ENCODE data around the gene TEDDM1.

Gene TEDDM1

DNA sequence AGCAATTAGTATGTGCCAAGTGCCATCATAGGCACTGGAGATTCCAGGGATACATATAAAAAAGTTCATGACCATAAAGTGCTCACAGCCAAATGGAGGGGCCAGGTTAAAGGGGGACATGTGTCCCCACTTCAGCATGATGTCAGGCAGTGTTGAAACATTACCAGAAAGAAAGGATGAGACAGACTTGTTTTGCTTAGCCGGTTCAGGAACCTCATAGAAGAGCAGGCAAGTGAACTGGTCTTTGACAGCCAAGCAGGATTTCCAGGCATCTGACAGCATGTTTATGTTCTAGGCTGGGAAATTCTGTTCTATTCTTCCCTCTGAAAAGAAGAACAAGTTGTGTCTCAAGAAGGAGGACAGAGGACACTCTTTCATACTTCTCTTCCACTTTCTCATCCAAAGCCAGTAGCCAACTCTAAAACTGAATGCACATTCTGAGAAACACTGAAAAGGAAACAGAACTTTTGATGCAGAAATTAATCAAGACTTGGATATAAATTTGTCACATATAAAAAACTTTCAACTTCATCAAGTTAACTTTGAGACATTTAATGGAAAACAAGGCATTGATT, 48.6 kb downstream of the TEDDM1 start:
- H3K4me3 ChIP-seq (ENCODE audit: low read length) = no peak overlapping the region
- H3K27me3 ChIP-seq (ENCODE audit: insufficient read depth, low read length) = no peaks in the 10 kb centered on the region
- H3K9me3 ChIP-seq (ENCODE audit: insufficient read depth, low read depth, low read length) = no peaks in the 10 kb centered on the region
- H3K36me3 ChIP-seq (ENCODE audit: insufficient read depth, low read length) = no peaks in the 10 kb centered on the region
- WGBS = 93% methylated on average over 1 of the region's 1 CpG
- H3K9ac ChIP-seq (ENCODE audit: low read depth, low read length) = no peak overlapping the region
- H3K4me1 ChIP-seq (ENCODE audit: insufficient read depth, low read length) = no peaks in the 10 kb centered on the region
- no peak overlapping the region for H3K27ac ChIP-seq (ENCODE audit: low read depth, low read length)

- no peak overlapping the region for H3K27ac ChIP-seq (ENCODE audit: low read depth, low read length)
- H3K9ac ChIP-seq (ENCODE audit: low read depth, low read length) = no peak overlapping the region
- WGBS = 92% methylated on average over 2 of the region's 2 CpGs
- H3K9me3 ChIP-seq (ENCODE audit: insufficient read depth, low read depth, low read length) = no peaks in the 10 kb centered on the region
- H3K4me1 ChIP-seq (ENCODE audit: insufficient read depth, low read length) = no peaks in the 10 kb centered on the region
- no peaks in the 10 kb centered on the region for H3K36me3 ChIP-seq (ENCODE audit: insufficient read depth, low read length)
- H3K4me3 ChIP-seq (ENCODE audit: low read length) = no peak overlapping the region
- H3K27me3 ChIP-seq (ENCODE audit: insufficient read depth, low read length) = no peaks in the 10 kb centered on the region
Observed at GRCh38 chr1:182350839-182351238, 49.6 kb downstream of the TEDDM1 start.

GRCh38 chr1:182348961-182349747, 51.3 kb downstream of the TEDDM1 start:
- H3K27ac ChIP-seq (ENCODE audit: low read depth, low read length) = no peak overlapping the region
- H3K4me1 ChIP-seq (ENCODE audit: insufficient read depth, low read length) = no peaks in the 10 kb centered on the region
- 86% methylated on average over 6 of the region's 6 CpGs for WGBS
- no peaks in the 10 kb centered on the region for H3K9me3 ChIP-seq (ENCODE audit: insufficient read depth, low read depth, low read length)
- no peak overlapping the region for H3K4me3 ChIP-seq (ENCODE audit: low read length)
- no peaks in the 10 kb centered on the region for H3K27me3 ChIP-seq (ENCODE audit: insufficient read depth, low read length)
- no peak overlapping the region for H3K9ac ChIP-seq (ENCODE audit: low read depth, low read length)
- no peaks in the 10 kb centered on the region for H3K36me3 ChIP-seq (ENCODE audit: insufficient read depth, low read length)
